ENCODE measurements around the gene GLTP.

Gene GLTP

GRCh38 chr12:109923481-109924245, 43.3 kb upstream of the GLTP start:
- TF ChIP-seq CTCF (IDR thresholded peaks at IDR 0.05; ENCODE audit: low read depth, low read length) = no peak

GRCh38 chr12:109923038-109923437, 42.7 kb upstream of the GLTP start:
- TF ChIP-seq CTCF (IDR thresholded peaks at IDR 0.05; ENCODE audit: low read depth, low read length) = no peak
- H3K4me3 ChIP-seq (ENCODE audit: low read depth, low read length) = no peak overlapping the region

More at GRCh38 chr12:109923481-109924245, 43.3 kb upstream of the GLTP start:
- no peak overlapping the region for H3K4me3 ChIP-seq (ENCODE audit: low read depth, low read length)

- TF ChIP-seq CTCF (IDR thresholded peaks at IDR 0.05; ENCODE audit: low read depth, low read length) = no peak
- H3K4me3 ChIP-seq (ENCODE audit: low read depth, low read length) = no peak overlapping the region
Observed at GRCh38 chr12:109921982-109922381, 41.6 kb upstream of the GLTP start.

- no peak overlapping the region for H3K4me3 ChIP-seq (ENCODE audit: low read depth, low read length)
Observed at GRCh38 chr12:109920261-109920780, 40.0 kb upstream of the GLTP start.

GRCh38 chr12:109919456-109919855, 39.1 kb upstream of the GLTP start:
- TF ChIP-seq CTCF (IDR thresholded peaks at IDR 0.05; ENCODE audit: low read depth, low read length) = no peak
- no peak overlapping the region for H3K4me3 ChIP-seq (ENCODE audit: low read depth, low read length)

More at GRCh38 chr12:109920261-109920780, 40.0 kb upstream of the GLTP start:
- no peak for TF ChIP-seq CTCF (IDR thresholded peaks at IDR 0.05; ENCODE audit: low read depth, low read length)

- no peak for TF ChIP-seq CTCF (IDR thresholded peaks at IDR 0.05; ENCODE audit: low read depth, low read length)
- no peak overlapping the region for H3K4me3 ChIP-seq (ENCODE audit: low read depth, low read length)
Observed at GRCh38 chr12:109916045-109916444, 35.7 kb upstream of the GLTP start.
